ENCODE data around the gene NEK8.

NEK8 gene

GRCh38 chr17:28746611-28747050 is 18.0 kb downstream of the NEK8 start:
- Histone ChIP-seq H3K27ac (ENCODE audit: low read depth, low read length) (peak overlapping the region; percentile 99), H3K79me2 (ENCODE audit: insufficient read depth, low read length) (peaks cover 49% of the 10 kb centered on the region), H4K20me1 (ENCODE audit: low read depth, low read length) (peaks cover 7% of the 10 kb centered on the region), H3F3A (ENCODE audit: insufficient read depth) (peaks cover 87% of the 10 kb centered on the region), H2AFZ (ENCODE audit: low read depth, low read length, severe bottlenecking) (no peak overlapping the region), H3K4me2 (ENCODE audit: low read depth, low read length, poor library complexity, severe bottlenecking) (peak overlapping the region; percentile 71), H3K9me3 (ENCODE audit: insufficient read depth, low read length) (no peaks in the 10 kb centered on the region), H3K4me3 (ENCODE audit: insufficient read depth, low read length, poor library complexity, severe bottlenecking) (peak overlapping the region; percentile 98), H3K9me2 (replicated peaks; ENCODE audit: insufficient read depth, low read length) (no peaks in the 10 kb centered on the region), H3K36me3 (ENCODE audit: low read length) (peaks cover 26% of the 10 kb centered on the region), H3K9ac (ENCODE audit: low read length) (peak overlapping the region; percentile 99), H3K27me3 (ENCODE audit: low read length) (no peaks in the 10 kb centered on the region)
- TF ChIP-seq EZH2phosphoT487 (conservative IDR thresholded peaks at IDR 0.05; ENCODE audit: low read length) (no peak), CTCF (IDR thresholded peaks at IDR 0.05; ENCODE audit: insufficient read depth, low read length, poor library complexity, severe bottlenecking) (no peak)

DNA sequence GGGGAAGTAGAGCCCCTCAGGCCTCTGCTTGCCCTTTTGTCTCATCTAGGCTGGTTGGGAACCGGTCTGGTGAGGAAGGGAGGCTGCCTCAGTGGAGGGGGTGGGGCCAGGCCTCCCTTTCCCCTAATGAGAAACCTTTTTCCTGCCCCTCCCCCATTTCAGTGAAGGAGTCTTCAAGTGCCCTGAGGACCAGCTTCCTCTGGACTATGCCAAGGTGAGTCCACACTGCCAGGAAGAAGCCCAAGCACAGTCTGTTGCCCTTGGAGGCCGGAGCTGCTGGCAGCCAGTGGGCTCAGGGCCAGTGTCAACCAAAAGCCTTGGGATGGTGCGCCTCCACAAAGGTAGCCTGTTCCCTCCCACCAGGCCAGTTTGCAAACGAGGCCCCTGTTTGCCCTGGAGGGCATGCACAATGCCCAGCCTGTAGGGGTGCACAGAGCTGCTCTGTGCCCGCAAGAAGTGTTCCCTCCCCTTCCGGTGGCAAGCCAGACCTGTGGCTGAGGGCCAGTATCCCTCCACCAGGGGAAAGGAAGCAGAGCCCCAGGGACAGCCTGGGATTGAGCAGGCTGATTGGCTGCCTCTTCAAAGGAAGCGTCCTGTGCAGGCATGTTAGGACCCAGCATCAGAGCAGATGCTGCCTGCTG is 18.6 kb downstream of the NEK8 start:
- H3K27ac ChIP-seq (ENCODE audit: low read depth, low read length) = peak overlapping the region; percentile 99
- no peak overlapping the region for H3K4me3 ChIP-seq (ENCODE audit: insufficient read depth, low read length, poor library complexity, severe bottlenecking)
- H3K9ac ChIP-seq (ENCODE audit: low read length) = peak overlapping the region; percentile 99; the same call in 1 of the 2 replicates
- peak overlapping the region; percentile 71 for H3K4me2 ChIP-seq (ENCODE audit: low read depth, low read length, poor library complexity, severe bottlenecking)
- H3K9me2 ChIP-seq (replicated peaks; ENCODE audit: insufficient read depth, low read length) = no peaks in the 10 kb centered on the region
- H3K27me3 ChIP-seq (ENCODE audit: low read length) = no peaks in the 10 kb centered on the region
- no peak overlapping the region for H2AFZ ChIP-seq (ENCODE audit: low read depth, low read length, severe bottlenecking)
- no peak for TF ChIP-seq EZH2phosphoT487 (conservative IDR thresholded peaks at IDR 0.05; ENCODE audit: low read length)
- TF ChIP-seq CTCF (IDR thresholded peaks at IDR 0.05; ENCODE audit: insufficient read depth, low read length, poor library complexity, severe bottlenecking) = no peak
- H3K36me3 ChIP-seq (ENCODE audit: low read length) = peaks cover 27% of the 10 kb centered on the region
- H3K79me2 ChIP-seq (ENCODE audit: insufficient read depth, low read length) = peaks cover 49% of the 10 kb centered on the region
- H3K9me3 ChIP-seq (ENCODE audit: insufficient read depth, low read length) = no peaks in the 10 kb centered on the region
- peaks cover 7% of the 10 kb centered on the region for H4K20me1 ChIP-seq (ENCODE audit: low read depth, low read length)
- H3F3A ChIP-seq (ENCODE audit: insufficient read depth) = peaks cover 87% of the 10 kb centered on the region

DNA sequence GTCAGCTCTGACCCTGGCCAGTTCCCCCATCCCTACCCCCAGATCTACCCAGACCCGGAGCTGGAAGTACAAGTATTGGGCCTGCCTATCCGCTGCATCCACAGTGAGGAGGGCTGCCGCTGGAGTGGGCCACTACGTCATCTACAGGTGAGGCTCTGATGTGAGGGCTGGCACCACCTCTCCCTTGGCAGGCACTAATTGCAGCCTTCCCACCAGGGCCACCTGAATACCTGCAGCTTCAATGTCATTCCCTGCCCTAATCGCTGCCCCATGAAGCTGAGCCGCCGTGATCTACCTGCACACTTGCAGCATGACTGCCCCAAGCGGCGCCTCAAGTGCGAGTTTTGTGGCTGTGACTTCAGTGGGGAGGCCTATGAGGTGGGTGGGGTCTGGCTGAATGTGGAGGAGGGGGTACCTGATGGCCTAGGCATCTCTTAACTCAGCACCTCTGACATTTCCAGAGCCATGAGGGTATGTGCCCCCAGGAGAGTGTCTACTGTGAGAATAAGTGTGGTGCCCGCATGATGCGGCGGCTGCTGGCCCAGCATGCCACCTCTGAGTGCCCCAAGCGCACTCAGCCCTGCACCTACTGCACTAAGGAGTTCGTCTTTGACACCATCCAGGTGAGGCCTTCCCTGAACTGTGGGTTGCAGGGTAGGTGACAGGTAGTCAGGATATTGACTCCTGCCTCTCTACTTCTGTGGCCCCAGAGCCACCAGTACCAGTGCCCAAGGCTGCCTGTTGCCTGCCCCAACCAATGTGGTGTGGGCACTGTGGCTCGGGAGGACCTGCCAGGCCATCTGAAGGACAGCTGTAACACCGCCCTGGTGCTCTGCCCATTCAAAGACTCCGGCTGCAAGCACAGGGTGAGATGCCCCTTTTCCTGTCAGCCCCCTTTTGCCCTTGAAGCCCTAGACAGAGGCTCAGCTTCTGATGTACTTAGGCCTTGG is 19.5 kb downstream of the NEK8 start:
- Histone ChIP-seq H3K36me3 (ENCODE audit: low read length) (peaks cover 27% of the 10 kb centered on the region), H3K9ac (ENCODE audit: low read length) (peak overlapping the region; percentile 99; the same call in 1 of the 2 replicates)

More for the DNA sequence above, 19.5 kb downstream of the NEK8 start:
- Histone ChIP-seq H4K20me1 (ENCODE audit: low read depth, low read length) (peaks cover 7% of the 10 kb centered on the region), H3K9me3 (ENCODE audit: insufficient read depth, low read length) (no peaks in the 10 kb centered on the region), H3K9me2 (replicated peaks; ENCODE audit: insufficient read depth, low read length) (no peaks in the 10 kb centered on the region), H3K27me3 (ENCODE audit: low read length) (no peaks in the 10 kb centered on the region), H3K79me2 (ENCODE audit: insufficient read depth, low read length) (peaks cover 49% of the 10 kb centered on the region), H3K4me2 (ENCODE audit: low read depth, low read length, poor library complexity, severe bottlenecking) (peak overlapping the region; percentile 71), H3F3A (ENCODE audit: insufficient read depth) (peaks cover 90% of the 10 kb centered on the region), H2AFZ (ENCODE audit: low read depth, low read length, severe bottlenecking) (no peak overlapping the region), H3K27ac (ENCODE audit: low read depth, low read length) (peak overlapping the region; percentile 99), H3K4me3 (ENCODE audit: insufficient read depth, low read length, poor library complexity, severe bottlenecking) (no peak overlapping the region)
- no peak for TF ChIP-seq EZH2phosphoT487 (conservative IDR thresholded peaks at IDR 0.05; ENCODE audit: low read length)
- TF ChIP-seq CTCF (IDR thresholded peaks at IDR 0.05; ENCODE audit: insufficient read depth, low read length, poor library complexity, severe bottlenecking) = no peak

Measured in SU-DHL-6 (cell line).